OCI-LY1 (cell line): ENCODE results near the gene POLR2B.

Source experiments
- EZH2 ChIP-seq: fragments of 200-600 bp; sonication (generic), shearing (Covaris generic); IDR thresholded peaks from 2 replicates; pipeline ENCODE4 v1.8.0; 2017; ENCODE audit warnings: borderline replicate concordance, mixed run types, mild to moderate bottlenecking, antibody characterized with exemption, low read length, moderate library complexity, mixed read lengths
- TF ChIP-seq, protein P1 (sequence below): fragments of 200-600 bp; sonication (generic), shearing (Covaris generic); IDR thresholded peaks from 2 replicates; pipeline ENCODE4 v1.5.1; 2017; ENCODE audit warnings: mild to moderate bottlenecking, antibody characterized with exemption, low read length, moderate library complexity, mixed read lengths

DNA sequence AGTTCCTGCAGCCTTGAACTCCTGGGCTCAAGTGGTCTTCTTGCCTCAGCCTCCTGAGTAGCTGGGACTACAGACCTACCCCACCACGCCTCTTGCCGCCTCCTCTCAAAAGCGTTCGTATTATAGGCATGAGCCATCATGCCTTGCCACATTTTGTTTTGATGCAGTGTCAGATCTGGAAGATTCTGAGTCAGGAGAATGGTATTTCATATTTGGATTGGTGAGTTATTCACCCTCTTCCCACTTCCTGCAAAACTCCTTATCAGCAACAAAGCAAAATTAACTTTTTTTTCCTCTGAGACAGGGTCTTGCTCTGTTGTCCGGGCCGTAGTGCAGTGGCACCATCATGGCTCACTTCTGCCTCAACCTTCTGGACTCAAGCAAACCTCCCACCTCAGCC, 41.4 kb upstream of the POLR2B start:
- TF ChIP-seq, protein P1, sequence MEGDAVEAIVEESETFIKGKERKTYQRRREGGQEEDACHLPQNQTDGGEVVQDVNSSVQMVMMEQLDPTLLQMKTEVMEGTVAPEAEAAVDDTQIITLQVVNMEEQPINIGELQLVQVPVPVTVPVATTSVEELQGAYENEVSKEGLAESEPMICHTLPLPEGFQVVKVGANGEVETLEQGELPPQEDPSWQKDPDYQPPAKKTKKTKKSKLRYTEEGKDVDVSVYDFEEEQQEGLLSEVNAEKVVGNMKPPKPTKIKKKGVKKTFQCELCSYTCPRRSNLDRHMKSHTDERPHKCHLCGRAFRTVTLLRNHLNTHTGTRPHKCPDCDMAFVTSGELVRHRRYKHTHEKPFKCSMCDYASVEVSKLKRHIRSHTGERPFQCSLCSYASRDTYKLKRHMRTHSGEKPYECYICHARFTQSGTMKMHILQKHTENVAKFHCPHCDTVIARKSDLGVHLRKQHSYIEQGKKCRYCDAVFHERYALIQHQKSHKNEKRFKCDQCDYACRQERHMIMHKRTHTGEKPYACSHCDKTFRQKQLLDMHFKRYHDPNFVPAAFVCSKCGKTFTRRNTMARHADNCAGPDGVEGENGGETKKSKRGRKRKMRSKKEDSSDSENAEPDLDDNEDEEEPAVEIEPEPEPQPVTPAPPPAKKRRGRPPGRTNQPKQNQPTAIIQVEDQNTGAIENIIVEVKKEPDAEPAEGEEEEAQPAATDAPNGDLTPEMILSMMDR: no peak
- TF ChIP-seq EZH2: no peak
